Amniotic stem cell (primary cell): Measurements from ENCODE around the gene XRN1.
A peak's percentile ranks its signal among the peaks of the same experiment; 100 is the strongest.
"Not testable (repeated sequence)": the region's sequence is repeated elsewhere in the genome, so short reads cannot be mapped to it uniquely, and the experiment has no call there.

Experiments
- DNase-seq: peaks from one replicate; lab custom pipeline; 2025; lab: John Stamatoyannopoulos, UW

The XRN1 gene

DNA sequence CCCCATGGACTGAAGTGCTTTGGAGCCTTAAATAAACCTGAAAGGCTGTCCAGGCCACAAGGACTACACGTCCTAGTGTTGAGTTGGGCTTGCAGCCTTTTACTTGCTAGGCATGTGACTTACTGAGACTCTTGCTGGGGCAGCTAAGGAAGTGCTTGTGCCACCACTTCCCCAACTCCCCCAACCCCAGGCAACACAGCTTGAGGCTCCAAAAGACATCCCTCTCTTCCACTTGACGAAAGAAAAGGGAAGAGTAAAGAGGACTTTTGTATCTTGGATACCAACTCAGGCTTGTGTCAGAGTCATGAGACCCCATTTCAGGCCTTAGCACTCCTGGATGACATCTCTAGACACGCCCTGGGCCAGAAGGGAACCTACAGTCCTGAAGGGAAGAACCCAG is 109.8 kb downstream of the XRN1 start:
- DNase-seq: no peak

DNA sequence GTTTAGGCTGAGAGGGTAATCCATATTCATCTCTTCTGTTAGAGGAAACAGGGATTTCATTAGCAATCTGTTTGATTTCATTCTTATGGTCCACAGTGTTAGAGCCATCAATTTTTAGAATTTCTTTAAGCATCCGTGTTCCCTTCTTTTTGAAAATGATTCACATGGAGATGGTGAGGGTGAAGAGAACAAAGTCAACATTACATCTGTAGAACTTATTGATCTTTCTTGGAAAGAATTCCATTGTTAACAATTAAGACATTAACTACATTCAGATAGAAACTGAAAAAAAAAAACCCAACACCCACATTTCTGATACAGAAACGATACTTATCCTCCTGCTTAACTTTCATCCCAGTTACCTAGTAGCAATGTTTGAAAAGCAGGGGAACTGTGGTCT is 115.4 kb downstream of the XRN1 start:
- no peak for DNase-seq

- DNase-seq: not testable (repeated sequence)
Observed at GRCh38 chr3:142324275-142324953, 123.4 kb downstream of the XRN1 start.

GRCh38 chr3:142319912-142320311 is 127.9 kb downstream of the XRN1 start:
- no peak for DNase-seq

GRCh38 chr3:142319094-142319493 is 128.7 kb downstream of the XRN1 start:
- no peak for DNase-seq

DNA sequence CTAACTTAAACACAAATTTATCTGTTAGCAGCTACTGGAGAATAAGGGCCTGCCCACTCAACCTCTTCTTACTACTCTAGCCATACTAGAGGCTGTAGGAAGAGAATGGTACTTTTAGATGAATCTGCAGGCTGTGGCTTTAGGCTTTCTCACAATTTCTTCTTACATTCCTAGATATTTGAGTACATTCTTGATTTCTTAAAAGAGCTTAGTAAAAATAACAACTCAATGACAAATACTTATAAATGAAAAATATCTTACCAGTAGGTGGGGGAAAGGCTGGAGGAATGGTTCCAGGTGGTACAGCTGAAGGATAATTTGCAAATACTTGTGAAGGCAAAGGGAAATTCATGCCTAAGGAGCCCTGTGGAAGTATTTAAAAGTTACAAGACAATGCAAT is 129.5 kb downstream of the XRN1 start:
- DNase-seq: no peak

DNA sequence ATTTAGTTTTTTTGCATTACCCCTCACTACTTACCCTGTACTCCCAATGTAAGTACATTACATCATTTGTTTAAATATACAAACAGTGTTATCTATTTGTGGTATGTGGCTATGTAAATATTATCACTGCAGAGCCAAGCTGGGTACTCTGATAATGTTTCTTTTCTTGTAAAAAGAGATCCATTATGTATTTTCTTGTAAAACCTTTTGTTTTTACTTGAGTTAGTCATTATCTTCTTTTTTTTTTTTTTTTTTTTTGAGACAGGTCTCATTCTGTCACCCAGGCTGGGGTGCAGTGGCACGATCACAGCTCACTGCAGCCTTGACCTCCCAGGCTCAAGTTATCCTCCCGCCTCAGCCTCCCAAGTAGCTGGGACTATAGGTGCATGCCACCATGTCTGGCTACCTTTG is 131.9 kb downstream of the XRN1 start:
- DNase-seq: not testable (repeated sequence)

- DNase-seq: no peak
Observed at GRCh38 chr3:142315083-142315482, 132.8 kb downstream of the XRN1 start.

- DNase-seq: no peak
Observed at GRCh38 chr3:142310439-142310838, 137.4 kb downstream of the XRN1 start.

GRCh38 chr3:142302847-142303246 is 145.0 kb downstream of the XRN1 start:
- not testable (repeated sequence) for DNase-seq

DNA sequence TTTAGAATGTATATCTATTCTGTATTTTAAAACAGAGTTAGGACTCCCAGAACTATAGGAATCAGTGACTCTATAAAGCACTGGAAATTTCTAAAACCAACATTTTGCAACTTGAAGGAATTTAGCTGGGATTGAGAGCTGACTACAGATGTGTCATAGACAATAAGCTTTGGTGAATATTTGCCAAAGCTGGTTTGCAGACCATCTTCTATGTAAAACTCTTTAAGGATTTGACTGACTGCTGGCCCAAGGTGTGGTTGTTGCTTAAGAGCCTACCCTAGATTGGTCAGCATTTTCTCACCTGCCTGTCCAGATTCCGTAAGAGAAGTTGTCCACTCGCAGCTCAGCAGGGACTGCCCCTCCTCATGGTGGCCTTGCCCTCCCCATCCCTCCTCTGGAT is 149.2 kb downstream of the XRN1 start:
- DNase-seq: no peak

- DNase-seq: no peak
Observed at GRCh38 chr3:142296507-142296906, 151.3 kb downstream of the XRN1 start.

DNA sequence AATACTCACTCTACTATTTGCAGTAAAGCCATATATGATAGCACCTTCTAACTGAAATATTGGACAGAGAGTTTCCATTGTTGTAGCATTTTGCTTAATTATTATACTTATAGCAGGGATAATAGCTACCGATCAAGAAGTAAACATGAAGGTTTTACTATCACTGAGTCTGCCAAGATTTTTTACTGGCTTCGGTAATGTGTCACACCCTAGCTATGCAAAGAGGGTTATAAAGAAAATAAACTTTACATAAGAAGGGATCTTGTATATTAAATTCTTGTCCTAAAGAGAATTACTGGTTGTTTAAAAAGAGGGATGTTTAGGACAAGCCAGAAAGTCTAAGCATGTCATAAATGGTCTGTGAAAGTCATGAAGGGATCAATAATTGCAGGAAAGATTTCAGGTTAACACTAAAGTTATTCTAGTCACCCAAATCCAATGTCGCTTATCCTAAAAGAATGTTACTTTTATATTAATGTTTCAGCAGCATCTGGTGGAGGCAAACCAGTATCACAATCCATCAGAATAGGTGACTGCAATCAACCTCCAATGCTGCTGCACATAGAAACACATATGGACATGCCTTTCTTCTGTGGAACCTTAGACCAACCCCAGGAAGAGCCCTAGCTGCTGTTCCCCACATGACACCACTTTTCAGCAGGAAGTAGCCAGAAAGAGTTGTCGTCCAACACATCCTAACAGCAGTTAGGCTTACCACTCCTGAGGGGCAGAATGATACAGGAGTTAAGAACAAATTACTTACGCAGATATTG is 159.8 kb downstream of the XRN1 start:
- DNase-seq: no peak

- no peak for DNase-seq
Observed at GRCh38 chr3:142285083-142285517, 162.7 kb downstream of the XRN1 start.

DNA sequence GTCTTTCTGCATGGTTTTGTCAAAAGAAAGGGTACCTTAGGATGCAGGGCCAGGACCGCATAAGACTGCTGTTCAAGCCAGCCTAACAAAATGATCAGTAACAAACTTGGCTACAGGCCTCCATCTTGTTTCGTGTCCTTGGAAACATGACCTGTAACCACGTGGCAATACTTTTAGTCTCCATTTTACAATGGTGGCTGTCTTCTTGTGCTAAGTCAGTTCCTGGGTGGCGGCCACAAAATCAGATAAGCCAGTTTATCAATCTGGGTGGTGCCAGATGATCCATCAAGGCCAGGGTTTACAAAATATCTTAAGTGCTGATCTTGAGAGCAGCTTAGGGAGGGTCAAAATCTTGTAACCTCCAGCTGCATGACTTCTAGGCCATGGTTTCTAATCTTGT is 165.3 kb downstream of the XRN1 start:
- no peak for DNase-seq

DNA sequence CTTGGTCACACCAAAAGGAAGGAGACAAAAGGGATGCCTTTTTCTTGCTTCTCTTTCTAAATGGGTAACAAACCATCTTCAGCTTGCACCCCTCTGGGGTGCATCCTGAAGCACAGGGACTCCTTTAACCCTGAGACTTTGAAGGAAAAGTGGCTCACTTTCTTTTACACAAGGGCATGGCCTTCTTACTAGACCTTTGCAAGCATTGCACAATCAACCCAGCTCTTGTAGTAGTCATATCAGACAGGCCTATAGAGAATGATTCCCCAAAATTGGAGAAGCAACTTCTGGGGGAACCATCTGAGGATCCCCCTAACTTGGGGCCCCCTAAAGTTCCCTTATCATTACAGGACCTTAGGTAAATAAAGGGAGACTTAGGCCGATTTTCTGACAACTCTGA is 166.4 kb downstream of the XRN1 start:
- no peak for DNase-seq

GRCh38 chr3:142279965-142280590 is 167.8 kb downstream of the XRN1 start:
- peak; percentile 39 for DNase-seq

- DNase-seq: no peak
Observed at GRCh38 chr3:142278451-142278850, 169.4 kb downstream of the XRN1 start.

DNA sequence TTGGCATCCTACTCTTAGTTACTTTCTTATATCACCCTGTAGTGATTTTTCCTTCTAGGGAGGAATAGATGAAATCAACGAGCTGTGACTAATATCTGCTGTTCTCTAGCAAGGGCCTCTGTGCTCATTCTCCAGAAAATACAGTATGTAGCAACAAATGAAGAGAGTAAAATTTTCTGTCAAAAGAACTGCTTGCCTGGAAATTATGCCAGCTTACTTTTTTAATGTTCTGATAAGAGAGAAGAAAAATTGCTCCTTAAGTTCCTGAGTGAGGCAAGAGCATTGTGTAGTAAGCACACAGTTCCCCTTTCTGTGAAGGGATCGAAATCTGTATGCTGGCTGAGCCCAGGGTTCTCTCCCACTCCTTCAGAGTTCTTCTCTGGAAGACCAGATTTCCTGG is 171.1 kb downstream of the XRN1 start:
- no peak for DNase-seq

DNA sequence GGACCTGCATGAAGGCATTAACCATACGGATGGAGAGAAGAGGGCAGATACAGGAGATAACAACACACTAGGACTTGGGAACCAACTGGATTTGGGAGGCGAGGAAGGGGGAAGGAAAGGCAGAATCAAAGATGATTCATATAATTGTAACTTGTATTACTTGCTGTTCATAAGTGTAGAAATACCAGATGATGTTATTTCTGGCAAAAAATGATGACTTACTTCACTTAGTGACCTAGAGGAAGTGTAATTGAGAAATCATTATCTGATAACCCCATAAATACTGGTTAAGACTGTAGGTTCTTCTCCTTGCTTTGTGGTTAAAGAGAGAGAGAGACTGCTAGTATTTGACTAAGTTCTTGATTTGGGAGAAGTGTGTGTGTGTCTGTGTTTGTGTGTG is 172.0 kb downstream of the XRN1 start:
- DNase-seq: peak; percentile 33

GRCh38 chr3:142274908-142275307 is 172.9 kb downstream of the XRN1 start:
- no peak for DNase-seq

DNA sequence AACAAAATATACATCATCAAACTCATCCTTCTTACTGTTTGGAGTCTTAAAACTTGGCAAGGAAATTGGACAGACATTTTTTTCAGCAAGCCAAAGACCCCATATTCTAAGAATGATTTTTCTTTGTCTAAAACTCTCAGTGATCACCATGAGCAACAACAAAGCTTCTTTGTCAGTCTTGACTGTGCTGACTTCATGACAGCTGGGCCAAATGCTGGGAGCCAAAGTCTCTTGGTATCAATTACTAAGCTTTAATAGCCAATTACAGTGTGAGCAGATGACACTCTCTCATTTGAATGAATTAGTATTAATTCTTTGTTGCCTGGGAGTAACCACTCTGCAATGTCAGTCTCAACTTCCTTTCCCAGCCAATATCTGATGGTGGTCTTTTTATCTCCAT is 174.3 kb downstream of the XRN1 start:
- no peak for DNase-seq

DNA sequence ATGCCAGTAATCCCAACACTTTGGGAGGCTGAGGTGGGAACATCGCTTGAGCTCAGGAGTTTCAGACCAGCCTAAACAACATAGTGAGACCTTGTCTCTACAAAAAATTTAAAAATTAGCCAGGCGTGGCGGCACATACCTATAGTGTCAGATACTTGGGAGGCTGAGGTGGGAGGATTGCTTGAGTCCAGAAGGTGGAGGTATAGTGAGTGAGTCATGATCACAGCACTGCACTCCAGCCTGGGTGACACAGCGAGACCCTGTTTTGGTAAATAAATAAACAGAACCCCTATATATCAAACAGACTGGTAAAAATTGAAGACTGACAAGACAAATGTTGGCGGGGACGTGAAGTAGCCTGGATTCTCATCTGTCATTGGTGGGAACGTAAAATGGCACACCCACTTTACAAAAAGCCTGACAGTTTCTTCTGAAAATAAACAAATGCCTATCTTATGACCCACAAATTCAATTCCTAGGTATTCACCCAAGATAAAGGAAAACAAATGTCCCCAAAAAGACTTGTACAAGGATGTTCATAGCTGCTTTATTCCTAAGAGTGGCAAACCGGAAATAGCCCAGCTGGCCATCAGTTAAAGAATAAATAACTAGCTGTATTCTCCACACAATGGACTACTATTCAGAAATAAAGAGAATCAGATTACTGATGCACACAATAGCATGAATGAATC is 175.5 kb downstream of the XRN1 start:
- no peak for DNase-seq
